GM12892 (cell line): ENCODE data around the gene AMBRA1.

ENCODE experiments used
- DNase-seq: peaks from one replicate; pipeline ENCODE4 v3.0.0; 2011; ENCODE audit not compliant: insufficient read length
- FAIRE-seq: peaks from 2 replicates; lab custom pipeline; 2011; peaks lifted over from hg19 to GRCh38; lab: Jason Lieb, UNC
- POLR2A ChIP-seq: IDR thresholded peaks from 2 replicates; pipeline ENCODE4 v1.6.1; 2011; ENCODE audit warnings: low read depth, low read length, control low read depth
- POLR2AphosphoS5 ChIP-seq: IDR thresholded peaks from 2 replicates; pipeline ENCODE4 v1.6.1; 2011; ENCODE audit warnings: low read depth, low read length, control low read depth
- TAF1 ChIP-seq: IDR thresholded peaks from 2 replicates; pipeline ENCODE4 v1.6.1; 2011; ENCODE audit warnings: low read depth, mild to moderate bottlenecking, control low read depth, low read length, borderline replicate concordance

The AMBRA1 gene

GRCh38 chr11:46390331-46391171 lies 203.3 kb downstream of the AMBRA1 start:
- DNase-seq (no peak), FAIRE-seq (peak; percentile 78)
- no peak for TF ChIP-seq TAF1
- TF ChIP-seq POLR2AphosphoS5 = no peak
- TF ChIP-seq POLR2A = no peak

GRCh38 chr11:46389450-46390330 lies 204.1 kb downstream of the AMBRA1 start:
- no peak for TF ChIP-seq POLR2AphosphoS5
- no peak for TF ChIP-seq POLR2A
- TF ChIP-seq TAF1 = no peak
- DNase-seq (peak; percentile 90), FAIRE-seq (peak; percentile 48)

GRCh38 chr11:46388619-46389449 lies 205.0 kb downstream of the AMBRA1 start:
- TF ChIP-seq POLR2A (no peak), POLR2AphosphoS5 (no peak), TAF1 (no peak)
- FAIRE-seq = peak; percentile 5
- DNase-seq = no peak

GRCh38 chr11:46387919-46388618 lies 205.8 kb downstream of the AMBRA1 start:
- DNase-seq = no peak
- FAIRE-seq = peak; percentile 38

GRCh38 chr11:46387456-46387855 lies 206.4 kb downstream of the AMBRA1 start:
- DNase-seq (no peak), FAIRE-seq (no peak)
- no peak for TF ChIP-seq POLR2A
- TF ChIP-seq TAF1 = no peak

More at GRCh38 chr11:46387919-46388618, 205.8 kb downstream of the AMBRA1 start:
- TF ChIP-seq POLR2A (no peak), POLR2AphosphoS5 (no peak), TAF1 (no peak)

- no peak for DNase-seq
These were observed 207.1 kb downstream of the AMBRA1 start for GRCh38 chr11:46386674-46387073.

GRCh38 chr11:46386005-46386578 lies 207.7 kb downstream of the AMBRA1 start:
- no peak for TF ChIP-seq POLR2A
- no peak for TF ChIP-seq TAF1
- TF ChIP-seq POLR2AphosphoS5 = no peak
- FAIRE-seq = no peak
- no peak for DNase-seq

More at GRCh38 chr11:46386674-46387073, 207.1 kb downstream of the AMBRA1 start:
- no peak for FAIRE-seq
- no peak for TF ChIP-seq POLR2A

- FAIRE-seq = no peak
- TF ChIP-seq POLR2A (no peak), TAF1 (no peak), POLR2AphosphoS5 (no peak)
These were observed 208.4 kb downstream of the AMBRA1 start for GRCh38 chr11:46385169-46386004.

GRCh38 chr11:46383974-46384701 lies 209.7 kb downstream of the AMBRA1 start:
- DNase-seq = no peak
- TF ChIP-seq POLR2A (no peak), TAF1 (no peak)
- no peak for FAIRE-seq

More at GRCh38 chr11:46385169-46386004, 208.4 kb downstream of the AMBRA1 start:
- no peak for DNase-seq
